CD14-positive monocyte (primary cell): Measurements from ENCODE around the gene OR8B8. TPM values are rescaled to one million over a fixed set of nuclear protein-coding genes. Genes with fewer than 3 reads are reported as not detected.

Experiments used
- DNase-seq, 3 donors: peaks; one replicate each; pipeline ENCODE4 v3.0.0-alpha.2; 2011 to 2022
- H2AFZ ChIP-seq: 2 replicates; pipeline ENCODE4 v1.6.0; 2012; ENCODE audit warnings: mild to moderate bottlenecking, low read depth, low read length, inconsistent platforms; ENCODE audit not compliant: insufficient read depth, poor library complexity, severe bottlenecking
- H3K27ac ChIP-seq, 2 donors: 1 replicate in 1 of 2; 2 replicates in 1 of 2; pipeline ENCODE4 v1.5.1; 2012 to 2013; ENCODE audit warnings: low read length in 2 of 2, control low read depth in 1 of 2, inconsistent platforms in 1 of 2, low read depth in 1 of 2, mild to moderate bottlenecking in 1 of 2
- H3K27me3 ChIP-seq, 2 donors: one replicate each; pipeline versions ENCODE4 v1.6.0 to v1.6.1; 2011 to 2013; ENCODE audit warnings: low read length in 2 of 2; ENCODE audit not compliant: control insufficient read depth in 2 of 2, insufficient read depth in 2 of 2
- H3K36me3 ChIP-seq, 2 donors: replicated peaks in 1 of 2; 1 replicate in 1 of 2; 2 replicates in 1 of 2; pipeline versions ENCODE4 v1.5.1 to v1.6.1; 2012 to 2013; ENCODE audit warnings: low read length in 2 of 2, control low read depth in 1 of 2, inconsistent platforms in 1 of 2, mild to moderate bottlenecking in 1 of 2; ENCODE audit not compliant: insufficient read depth in 2 of 2, control insufficient read depth in 1 of 2
- H3K4me1 ChIP-seq, 2 donors: 1 replicate in 1 of 2; 2 replicates in 1 of 2; pipeline versions ENCODE4 v1.5.1 to v1.6.1; 2012 to 2013; ENCODE audit warnings: low read length in 2 of 2, control low read depth in 1 of 2, inconsistent platforms in 1 of 2, mild to moderate bottlenecking in 1 of 2, moderate library complexity in 1 of 2; ENCODE audit not compliant: insufficient read depth in 2 of 2, control insufficient read depth in 1 of 2
- H3K4me2 ChIP-seq: replicated peaks from 2 replicates; pipeline ENCODE3; 2012; ENCODE audit warnings: low read length, moderate library complexity, mild to moderate bottlenecking; ENCODE audit not compliant: poor library complexity, severe bottlenecking; ENCODE audit errors: extremely low read depth
- H3K4me3 ChIP-seq, 3 experiments: fragments of 200-600 bp in 1 of 3; sonication (generic) in 1 of 3; replicated peaks in 1 of 3; 1 replicate in 2 of 3; 2 replicates in 1 of 3; pipeline ENCODE4 v1.5.1; 2011 to 2013; ENCODE audit warnings: low read length in 3 of 3, mild to moderate bottlenecking in 3 of 3, control low read depth in 2 of 3, low read depth in 2 of 3, inconsistent platforms in 1 of 3, moderate library complexity in 1 of 3
- H3K79me2 ChIP-seq: 2 replicates; pipeline ENCODE4 v1.6.0; 2012; ENCODE audit warnings: mild to moderate bottlenecking, control low read depth, inconsistent platforms, low read length, moderate library complexity; ENCODE audit not compliant: insufficient read depth
- H3K9ac ChIP-seq: 2 replicates; pipeline ENCODE4 v1.6.0; 2017; ENCODE audit warnings: low read length, mild to moderate bottlenecking; ENCODE audit not compliant: insufficient read depth, poor library complexity, severe bottlenecking
- H3K9me3 ChIP-seq, 2 donors: replicated peaks in 1 of 2; 1 replicate in 1 of 2; 2 replicates in 1 of 2; pipeline versions ENCODE4 v1.5.1 to v1.6.1; 2012 to 2013; ENCODE audit warnings: low read length in 2 of 2, control low read depth in 1 of 2; ENCODE audit not compliant: control insufficient read depth in 1 of 2, insufficient read depth in 1 of 2
- H4K20me1 ChIP-seq: 2 replicates; pipeline ENCODE4 v1.6.0; 2012; ENCODE audit warnings: mild to moderate bottlenecking, low read length, control low read depth, moderate library complexity; ENCODE audit not compliant: insufficient read depth
- H3K27ac Mint-ChIP-seq, 7 donors: one replicate each; pipeline ENCODE4 v1.8.0; 2020; ENCODE audit warnings: mild to moderate bottlenecking in 7 of 7, mixed read lengths in 7 of 7, moderate library complexity in 6 of 7, inconsistent platforms in 2 of 7
- H3K27me3 Mint-ChIP-seq, 3 donors: one replicate each; pipeline ENCODE4 v1.8.0; 2021 to 2022; ENCODE audit warnings: low read depth in 3 of 3, mild to moderate bottlenecking in 3 of 3, mixed read lengths in 3 of 3, moderate library complexity in 3 of 3, inconsistent platforms in 1 of 3
- H3K36me3 Mint-ChIP-seq, 2 donors: one replicate each; pipeline ENCODE4 v1.8.0; 2020; ENCODE audit warnings: mixed read lengths in 2 of 2, inconsistent platforms in 1 of 2, mild to moderate bottlenecking in 1 of 2
- H3K4me1 Mint-ChIP-seq: one replicate; pipeline ENCODE4 v1.8.0; 2020; ENCODE audit warnings: mild to moderate bottlenecking, mixed read lengths
- H3K4me3 Mint-ChIP-seq, 2 donors: one replicate each; pipeline ENCODE4 v1.8.0; 2020; ENCODE audit warnings: mild to moderate bottlenecking in 2 of 2, mixed read lengths in 2 of 2, moderate library complexity in 1 of 2
- H3K9me3 Mint-ChIP-seq, 7 donors: one replicate each; pipeline ENCODE4 v1.8.0; 2020 to 2022; ENCODE audit warnings: mixed read lengths in 7 of 7, mild to moderate bottlenecking in 6 of 7, moderate library complexity in 6 of 7, inconsistent platforms in 2 of 7
- WGBS: methylation state at CpG from one replicate; pipeline ENCODE4 v1.1.5; 2013; ENCODE audit warnings: missing lambda C conversion rate; ENCODE audit not compliant: insufficient coverage; 5-methylcytosine and 5-hydroxymethylcytosine counted together
- intact Hi-C, 2 donors: fragments of 100-400 bp; cut with micrococcal nuclease; formaldehyde crosslinking; loops; one replicate each; pipeline versions ENCODE4 v1.15.0 to v1.15.1; 2023
- polyA plus RNA-seq, 3 donors: library from polyadenylated mRNA; depleted of rRNA in 1 of 3; unstranded in 2 of 3; stranded (reverse) in 1 of 3; fragments of 300-500 nt in 2 of 3; fragments of >200 nt in 1 of 3; fragmentation: Illumina TruSeq in 2 of 3; gene quantifications; 1 replicate in 2 of 3; 2 replicates in 1 of 3; pipeline ENCODE4 v1.2.3, GENCODE V29; 2012 to 2021
- TF ChIP-seq, protein P1 (sequence below): fragments of 200-600 bp; IDR thresholded peaks from one replicate; pipeline ENCODE4 v1.8.0; 2022; ENCODE audit warnings: antibody characterized with exemption, mild to moderate bottlenecking

OR8B8 gene
- polyA plus RNA-seq, 3 donors: not detected

DNA sequence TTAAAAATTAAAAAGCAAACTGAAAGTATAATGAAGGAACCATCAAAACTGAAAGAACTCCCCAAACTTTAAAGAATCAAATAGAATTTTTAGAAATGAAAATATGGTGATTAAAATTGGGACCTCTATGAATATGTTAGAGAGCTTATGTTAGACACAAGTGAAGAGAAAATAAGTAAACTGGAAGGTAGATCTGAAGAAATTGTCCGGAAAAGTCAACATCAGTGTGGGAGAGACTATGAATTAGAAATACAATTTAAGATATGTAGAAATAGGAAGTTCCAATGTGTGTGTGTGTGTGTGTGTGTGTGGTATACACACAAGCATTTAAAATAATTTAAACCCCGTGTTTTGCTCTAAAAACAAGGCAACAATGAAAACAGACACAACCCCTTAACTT, 15.9 kb downstream of the OR8B8 start:
- no peak overlapping the region for H2AFZ ChIP-seq
- no peak overlapping the region for H3K4me3 Mint-ChIP-seq
- H3K79me2 ChIP-seq: no peaks in the 10 kb centered on the region
- no peaks in the 10 kb centered on the region for H3K36me3 ChIP-seq
- H3K9ac ChIP-seq: no peak overlapping the region
- peaks cover 0 to 6% (median 2%) of the 10 kb centered on the region in 7 donors for H3K9me3 Mint-ChIP-seq
- no peaks in the 10 kb centered on the region for H3K27me3 ChIP-seq
- TF ChIP-seq, protein P1, sequence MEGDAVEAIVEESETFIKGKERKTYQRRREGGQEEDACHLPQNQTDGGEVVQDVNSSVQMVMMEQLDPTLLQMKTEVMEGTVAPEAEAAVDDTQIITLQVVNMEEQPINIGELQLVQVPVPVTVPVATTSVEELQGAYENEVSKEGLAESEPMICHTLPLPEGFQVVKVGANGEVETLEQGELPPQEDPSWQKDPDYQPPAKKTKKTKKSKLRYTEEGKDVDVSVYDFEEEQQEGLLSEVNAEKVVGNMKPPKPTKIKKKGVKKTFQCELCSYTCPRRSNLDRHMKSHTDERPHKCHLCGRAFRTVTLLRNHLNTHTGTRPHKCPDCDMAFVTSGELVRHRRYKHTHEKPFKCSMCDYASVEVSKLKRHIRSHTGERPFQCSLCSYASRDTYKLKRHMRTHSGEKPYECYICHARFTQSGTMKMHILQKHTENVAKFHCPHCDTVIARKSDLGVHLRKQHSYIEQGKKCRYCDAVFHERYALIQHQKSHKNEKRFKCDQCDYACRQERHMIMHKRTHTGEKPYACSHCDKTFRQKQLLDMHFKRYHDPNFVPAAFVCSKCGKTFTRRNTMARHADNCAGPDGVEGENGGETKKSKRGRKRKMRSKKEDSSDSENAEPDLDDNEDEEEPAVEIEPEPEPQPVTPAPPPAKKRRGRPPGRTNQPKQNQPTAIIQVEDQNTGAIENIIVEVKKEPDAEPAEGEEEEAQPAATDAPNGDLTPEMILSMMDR: no peak
- DNase-seq: no peak
- no peaks in the 10 kb centered on the region for H3K4me1 Mint-ChIP-seq
- peaks cover 0 to 1% (median 0%) of the 10 kb centered on the region in 3 donors for H3K27me3 Mint-ChIP-seq
- H4K20me1 ChIP-seq: no peaks in the 10 kb centered on the region
- H3K4me1 ChIP-seq: no peaks in the 10 kb centered on the region
- intact Hi-C loops: loop anchor here in 1 of 2 donors (10.0 kb wide), 1 partner anchor 155 kb away; no protein-coding TSS in a partner anchor
- no peaks in the 10 kb centered on the region for H3K9me3 ChIP-seq
- no CpG with 5 or more reads among the region's 2 CpGs for WGBS
- H3K36me3 Mint-ChIP-seq: no peaks in the 10 kb centered on the region
- H3K27ac ChIP-seq: no peak overlapping the region
- H3K4me2 ChIP-seq: no peak overlapping the region
- H3K27ac Mint-ChIP-seq: no peak overlapping the region
- H3K4me3 ChIP-seq: no peak overlapping the region

DNA sequence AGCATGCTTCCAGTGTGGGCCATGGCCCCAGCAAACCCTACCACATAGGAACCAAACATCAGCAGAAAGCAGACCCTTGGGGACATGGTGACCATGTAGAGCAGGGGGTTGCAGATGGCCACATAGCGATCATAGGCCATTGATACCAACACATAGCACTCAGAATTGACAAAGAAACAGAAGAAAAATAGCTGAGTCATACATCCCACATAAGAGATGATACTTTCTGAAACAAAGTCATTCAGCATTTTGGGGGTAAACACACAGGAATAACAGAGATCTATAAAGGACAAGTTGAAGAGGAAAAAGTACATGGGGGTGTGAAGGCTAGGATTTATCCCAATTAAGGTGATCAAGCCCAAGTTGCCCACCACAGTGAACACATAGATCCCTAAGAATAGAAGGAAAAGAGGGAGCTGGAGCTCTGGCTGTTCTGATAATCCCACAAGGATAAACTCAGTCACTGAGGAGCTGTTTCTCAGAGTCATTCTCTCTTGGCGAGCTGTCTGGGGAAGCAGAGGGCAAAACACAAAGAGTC, 21.0 kb downstream of the OR8B8 start, which contains the start of gene OR8B4:
OR8B4 (minus strand) TSS at position 488 of the 538 bp plus-strand sequence; CDS start at position 488, 0 bp downstream.
- Mint-ChIP-seq H3K4me3 (no peak within 1 kb of the TSS), H3K36me3 (no peaks in the 10 kb centered on the region), H3K9me3 (peaks cover 0 to 3% (median 0%) of the 10 kb centered on the region in 7 donors), H3K4me1 (no peaks in the 10 kb centered on the region), H3K27ac (no peak within 1 kb of the TSS), H3K27me3 (peaks cover 0 to 3% (median 2%) of the 10 kb centered on the region in 3 donors)
- Histone ChIP-seq H3K79me2 (no peaks in the 10 kb centered on the region), H3K4me1 (no peaks in the 10 kb centered on the region), H3K4me2 (no peak within 1 kb of the TSS), H3K9me3 (no peaks in the 10 kb centered on the region), H3K36me3 (no peaks in the 10 kb centered on the region), H3K27me3 (no peaks in the 10 kb centered on the region), H3K4me3 (no peak within 1 kb of the TSS), H2AFZ (no peak within 1 kb of the TSS), H3K9ac (no peak within 1 kb of the TSS), H4K20me1 (no peaks in the 10 kb centered on the region), H3K27ac (no peak within 1 kb of the TSS)
- DNase-seq: no peak
- TF ChIP-seq, protein P1: no peak
- WGBS: no CpG with 5 or more reads among the region's 2 CpGs
- intact Hi-C loops: loop anchor here (5.0 to 10.0 kb wide), 2 partner anchors 160 to 163 kb away; no protein-coding TSS in a partner anchor
